ENCODE measurements around the gene P3H3.

P3H3 gene

GRCh38 chr12:6827437-6827911 lies 733 bp upstream of the P3H3 start:
- DNase-seq (ENCODE audit: low read depth): no peak

- DNase-seq (ENCODE audit: low read depth): no peak
These were observed 751 bp downstream of the P3H3 start for GRCh38 chr12:6828781-6829535.

DNA sequence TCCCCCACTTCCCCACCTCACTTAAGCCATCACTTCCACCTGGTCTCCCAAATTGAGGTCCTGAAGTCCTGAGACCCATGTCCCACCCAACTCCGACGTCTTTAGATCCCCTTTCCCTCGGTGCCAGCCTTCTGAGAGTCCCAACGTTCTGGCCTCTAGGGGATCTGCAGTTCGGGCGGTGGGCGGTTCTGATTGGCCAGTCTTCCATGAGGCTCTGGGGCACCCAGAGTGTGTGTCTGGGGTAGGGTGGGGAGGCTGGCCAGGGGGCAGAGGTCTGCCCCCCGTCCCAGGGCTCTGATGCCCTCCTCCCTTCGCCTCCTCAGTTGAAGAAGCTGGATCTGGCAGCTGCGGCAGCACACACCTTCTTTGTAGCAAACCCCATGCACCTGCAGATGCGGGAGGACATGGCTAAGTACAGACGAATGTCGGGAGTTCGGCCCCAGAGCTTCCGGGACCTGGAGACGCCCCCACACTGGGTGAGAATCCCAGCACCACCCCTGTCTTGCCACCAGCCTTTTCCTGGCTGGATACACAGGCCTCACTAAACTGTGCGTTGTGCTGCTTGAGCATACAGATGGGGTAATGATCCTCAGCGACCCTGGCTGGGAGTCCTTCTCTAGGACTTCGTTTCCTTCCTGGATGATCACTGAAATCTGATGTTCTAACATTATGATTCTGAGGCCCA lies 1.5 kb downstream of the P3H3 start:
- no peak for DNase-seq (ENCODE audit: low read depth)

DNA sequence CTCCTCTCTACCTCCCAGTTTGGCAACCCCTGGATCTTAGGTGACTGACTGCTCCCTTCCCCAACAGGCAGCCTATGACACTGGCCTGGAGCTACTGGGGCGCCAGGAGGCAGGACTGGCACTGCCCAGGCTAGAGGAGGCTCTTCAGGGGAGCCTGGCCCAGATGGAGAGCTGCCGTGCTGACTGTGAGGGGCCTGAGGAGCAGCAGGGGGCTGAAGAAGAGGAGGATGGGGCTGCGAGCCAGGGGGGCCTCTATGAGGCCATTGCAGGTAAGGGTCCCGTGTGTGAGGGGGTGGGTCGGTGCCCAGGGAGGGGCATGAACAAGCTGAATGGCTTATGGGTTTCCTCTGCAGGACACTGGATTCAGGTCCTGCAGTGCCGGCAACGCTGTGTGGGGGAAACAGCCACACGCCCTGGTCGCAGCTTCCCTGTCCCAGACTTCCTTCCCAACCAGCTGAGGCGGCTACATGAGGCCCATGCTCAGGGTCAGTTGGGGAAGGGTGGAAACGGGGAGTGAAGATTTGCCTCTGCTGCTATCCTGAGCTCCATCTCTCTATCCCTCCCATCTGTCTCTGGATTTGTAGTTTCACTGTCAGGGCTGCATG lies 2.2 kb downstream of the P3H3 start:
- DNase-seq (ENCODE audit: low read depth): no peak

GRCh38 chr12:6830999-6831398 lies 2.8 kb downstream of the P3H3 start:
- no peak for DNase-seq (ENCODE audit: low read depth)

- DNase-seq (ENCODE audit: low read depth): no peak
These were observed 3.3 kb downstream of the P3H3 start for GRCh38 chr12:6831450-6831995.

DNA sequence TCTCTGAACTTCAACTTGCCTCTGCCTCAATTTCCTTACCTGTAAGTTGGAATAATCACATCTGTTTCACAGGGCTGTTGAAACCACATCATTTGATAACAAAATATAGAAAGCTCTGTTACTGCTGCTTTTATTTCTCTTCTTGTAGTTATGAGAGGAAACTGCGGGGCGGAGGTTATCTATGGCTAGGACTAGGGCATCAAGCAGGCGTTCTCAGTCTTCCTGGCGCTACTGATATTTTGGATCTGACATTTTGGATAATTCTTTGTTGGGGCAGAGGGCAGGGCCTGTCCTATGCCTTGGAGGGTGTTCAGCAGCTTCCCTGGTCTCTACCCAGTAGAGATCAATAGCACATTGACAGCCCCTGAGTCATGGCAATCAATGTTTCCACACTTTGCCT lies 3.9 kb downstream of the P3H3 start:
- no peak for DNase-seq (ENCODE audit: low read depth)

DNA sequence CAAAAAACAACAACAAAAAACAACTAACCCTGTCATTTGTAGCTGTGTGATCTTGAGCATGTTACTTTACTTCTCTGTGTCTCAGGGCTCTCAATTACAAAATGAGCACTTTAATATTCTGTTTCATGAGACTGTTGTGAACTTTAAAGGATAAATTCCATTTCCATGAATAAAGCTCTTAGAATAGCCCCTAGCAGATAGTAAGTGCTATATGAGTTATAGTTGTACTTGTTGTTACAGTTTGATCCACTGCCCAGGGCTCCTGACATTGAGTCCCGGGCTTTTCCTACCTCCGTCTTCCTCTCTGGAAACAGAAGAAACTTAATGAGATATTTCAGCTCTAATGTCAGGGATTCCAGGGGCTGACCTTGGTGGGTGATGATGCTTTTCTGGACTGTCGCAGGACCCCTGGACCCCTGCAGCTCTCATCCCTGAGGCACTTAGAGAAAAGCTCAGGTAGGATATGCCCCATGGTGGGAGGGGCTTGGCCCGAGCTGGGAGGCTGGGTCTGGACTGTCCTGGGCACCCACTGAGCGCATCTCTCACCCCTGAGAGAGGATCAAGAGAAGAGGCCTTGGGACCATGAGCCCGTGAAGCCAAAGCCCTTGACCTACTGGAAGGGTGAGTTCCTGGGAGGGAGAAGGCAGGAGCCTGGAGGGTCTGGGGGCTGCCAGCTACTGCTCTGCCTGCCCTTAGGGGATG lies 5.1 kb downstream of the P3H3 start:
- DNase-seq (ENCODE audit: low read depth): no peak

DNA sequence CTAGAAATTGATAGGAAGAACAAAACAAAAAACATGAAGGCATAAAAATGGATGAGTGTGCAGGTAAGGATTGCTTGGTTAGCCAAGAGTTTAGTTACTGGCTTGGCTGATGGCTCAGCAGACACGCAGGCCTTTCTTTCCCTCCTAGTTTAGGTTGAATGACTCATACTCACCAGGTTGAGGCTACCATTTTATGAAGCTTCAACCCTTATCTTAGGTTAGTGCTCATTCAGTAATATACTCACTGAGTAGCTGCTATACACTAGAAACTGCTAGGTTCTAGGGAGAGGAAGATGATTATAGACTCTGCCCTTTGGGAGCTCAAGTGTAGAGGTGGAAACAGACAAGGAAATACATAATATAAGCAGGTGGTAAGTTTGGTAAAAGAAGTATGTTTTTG lies 6.0 kb downstream of the P3H3 start:
- no peak for DNase-seq (ENCODE audit: low read depth)

GRCh38 chr12:6834873-6835272 lies 6.7 kb downstream of the P3H3 start:
- DNase-seq (ENCODE audit: low read depth): no peak

GRCh38 chr12:6836851-6837250 lies 8.6 kb downstream of the P3H3 start:
- no peak for DNase-seq (ENCODE audit: low read depth)

GRCh38 chr12:6837370-6838060 lies 9.3 kb downstream of the P3H3 start:
- no peak for DNase-seq (ENCODE audit: low read depth)

GRCh38 chr12:6838854-6839253 lies 10.6 kb downstream of the P3H3 start:
- no peak for DNase-seq (ENCODE audit: low read depth)

DNA sequence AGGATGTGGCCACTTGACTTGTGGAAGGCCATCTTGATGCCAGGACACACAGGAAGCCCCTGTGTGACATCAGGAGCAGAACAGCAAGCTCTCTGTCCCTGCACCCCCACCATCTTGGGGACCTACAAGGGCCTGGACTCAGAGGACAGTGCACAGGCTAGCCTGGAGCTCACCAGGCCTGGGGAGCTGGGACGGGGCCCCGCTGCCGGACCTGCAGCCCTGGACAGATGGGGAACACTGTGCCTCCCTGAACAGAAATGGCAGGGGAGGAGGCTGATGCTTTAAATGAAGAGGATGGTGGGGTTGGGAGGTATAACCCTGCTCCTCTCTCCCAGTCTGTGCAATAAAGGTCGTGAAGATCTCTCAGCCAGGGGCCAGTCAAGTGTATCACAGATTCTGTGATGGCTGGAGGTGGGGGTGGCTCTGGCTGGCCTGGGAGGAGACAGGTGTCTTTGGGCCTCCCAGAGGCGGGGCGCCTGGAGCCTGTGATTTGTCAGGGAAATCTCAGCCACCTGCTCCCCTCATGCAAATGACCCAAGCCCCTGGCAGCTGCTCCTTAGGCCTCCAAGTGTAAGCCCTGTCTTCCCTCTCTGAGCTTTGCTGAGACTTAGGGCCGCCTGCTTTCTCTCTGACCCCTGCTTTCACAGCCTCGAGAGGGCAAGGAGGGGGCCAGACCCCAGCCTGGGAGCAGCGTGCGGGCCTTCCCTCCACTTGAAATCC lies 11.4 kb downstream of the P3H3 start:
- no peak for DNase-seq (ENCODE audit: low read depth)

DNA sequence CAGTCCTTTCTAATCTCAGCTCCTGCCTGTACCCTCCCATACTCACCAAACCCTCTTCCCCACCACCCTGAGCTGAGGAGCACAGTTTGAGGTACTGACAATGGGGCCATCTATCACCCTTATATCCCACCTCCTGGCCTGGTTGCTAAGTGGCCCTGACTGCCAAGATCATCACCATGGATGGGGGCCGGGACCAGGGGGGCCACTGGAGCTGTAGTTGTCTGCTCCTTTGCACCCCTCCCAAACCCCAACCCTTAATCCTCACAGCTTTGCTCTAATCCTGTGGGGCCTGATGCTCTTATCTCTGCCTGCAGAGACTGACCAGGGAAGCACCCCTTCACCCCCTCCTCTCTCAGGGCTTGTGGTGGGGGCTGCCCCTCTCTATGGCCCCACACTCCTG lies 12.1 kb downstream of the P3H3 start:
- no peak for DNase-seq (ENCODE audit: low read depth)

- no peak for DNase-seq (ENCODE audit: low read depth)
These were observed 12.7 kb downstream of the P3H3 start, which contains the start of gene GNB3 for GRCh38 chr12:6840761-6841515. Gene GNB3, plus strand, starts transcription at chr12:6840925. Its CDS starts 363 bp downstream, at chr12:6841288.

DNA sequence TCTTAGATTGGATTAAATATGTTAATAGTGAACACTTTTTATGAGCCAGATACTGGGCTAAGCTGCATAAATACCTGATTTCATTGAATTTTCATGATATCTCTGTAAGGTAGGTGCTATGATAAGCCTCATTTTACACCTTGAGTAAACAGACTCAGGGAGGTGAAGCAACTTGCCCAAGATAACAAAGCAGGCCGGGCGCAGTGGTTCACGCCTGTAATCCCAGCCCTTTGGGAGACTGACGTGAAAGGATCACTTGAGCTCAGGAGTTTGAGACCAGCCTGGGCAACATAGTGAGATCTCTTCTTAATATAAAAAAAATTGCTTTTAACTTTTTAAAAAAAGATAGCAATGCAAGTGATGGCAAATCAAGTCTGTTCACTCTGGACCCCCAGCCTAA lies 13.9 kb downstream of the P3H3 start:
- DNase-seq (ENCODE audit: low read depth): no peak

- DNase-seq (ENCODE audit: low read depth): no peak
These were observed 15.1 kb downstream of the P3H3 start for GRCh38 chr12:6843118-6843902.

GRCh38 chr12:6845395-6845794 lies 17.2 kb downstream of the P3H3 start:
- no peak for DNase-seq (ENCODE audit: low read depth)

All from activated gamma-delta T cell treated with anti-CD3 and anti-CD28 coated beads, Interleukin-2, amount 50 U/mL, for 16 hours (primary cell).